ENCODE results near the gene STARD3NL.
"Not testable (repeated sequence)": the region's sequence is repeated elsewhere in the genome, so short reads cannot be mapped to it uniquely, and the experiment has no call there.

STARD3NL gene

DNA sequence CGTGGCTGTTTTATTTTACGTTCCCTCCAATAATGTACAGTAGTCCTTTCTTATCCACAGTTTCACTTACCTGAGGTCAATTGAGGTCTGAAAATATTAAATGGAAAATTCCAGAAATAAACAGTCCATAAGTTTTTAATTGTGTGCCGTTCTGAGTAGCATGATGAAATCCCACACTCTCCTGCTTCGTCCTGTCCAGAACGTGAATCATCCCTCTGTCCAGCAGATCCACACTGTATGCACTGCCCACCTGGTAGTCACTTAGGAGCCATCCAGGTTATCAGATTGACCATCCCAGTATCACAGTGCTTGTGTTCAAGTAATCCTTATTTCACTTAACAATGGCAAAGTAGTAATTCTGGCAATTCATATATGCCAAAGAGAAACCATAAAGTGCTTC lies 46.3 kb downstream of the STARD3NL start:
- no peak for DNase-seq

DNA sequence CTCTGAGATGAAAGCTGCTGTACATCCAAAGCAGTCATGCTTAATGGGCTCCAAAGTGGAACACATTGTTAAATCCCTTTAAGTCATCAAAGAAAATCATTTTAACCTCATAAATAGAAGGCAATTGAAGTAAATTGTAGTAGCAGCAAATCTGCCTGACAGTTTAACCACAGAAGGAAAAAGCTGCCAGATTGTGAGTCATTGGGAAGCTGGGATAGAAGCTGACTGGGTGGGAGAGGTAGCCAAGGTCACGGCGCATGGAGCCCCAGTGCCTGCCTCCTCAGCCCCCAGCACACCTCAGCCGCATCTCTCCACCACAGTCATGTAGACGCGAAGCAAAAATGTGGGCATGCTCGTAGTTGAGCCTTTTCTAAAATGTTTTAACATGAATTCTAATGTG lies 51.3 kb downstream of the STARD3NL start:
- DNase-seq = no peak

DNA sequence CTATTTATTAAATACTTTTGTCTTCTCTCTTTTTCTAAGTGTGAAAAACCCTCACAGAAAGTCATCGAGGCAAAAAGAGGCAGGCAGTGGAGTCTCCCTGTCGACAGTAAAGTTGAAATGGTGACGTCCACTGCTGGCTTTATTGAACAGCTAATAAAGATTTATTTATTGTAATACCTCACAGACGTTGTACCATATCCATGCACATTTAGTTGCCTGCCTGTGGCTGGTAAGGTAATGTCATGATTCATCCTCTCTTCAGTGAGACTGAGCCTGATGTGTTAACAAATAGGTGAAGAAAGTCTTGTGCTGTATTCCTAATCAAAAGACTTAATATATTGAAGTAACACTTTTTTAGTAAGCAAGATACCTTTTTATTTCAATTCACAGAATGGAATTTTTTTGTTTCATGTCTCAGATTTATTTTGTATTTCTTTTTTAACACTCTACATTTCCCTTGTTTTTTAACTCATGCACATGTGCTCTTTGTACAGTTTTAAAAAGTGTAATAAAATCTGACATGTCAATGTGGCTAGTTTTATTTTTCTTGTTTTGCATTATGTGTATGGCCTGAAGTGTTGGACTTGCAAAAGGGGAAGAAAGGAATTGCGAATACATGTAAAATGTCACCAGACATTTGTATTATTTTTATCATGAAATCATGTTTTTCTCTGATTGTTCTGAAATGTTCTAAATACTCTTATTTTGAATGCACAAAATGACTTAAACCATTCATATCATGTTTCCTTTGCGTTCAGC lies 52.0 kb downstream of the STARD3NL start:
- DNase-seq = no peak

DNA sequence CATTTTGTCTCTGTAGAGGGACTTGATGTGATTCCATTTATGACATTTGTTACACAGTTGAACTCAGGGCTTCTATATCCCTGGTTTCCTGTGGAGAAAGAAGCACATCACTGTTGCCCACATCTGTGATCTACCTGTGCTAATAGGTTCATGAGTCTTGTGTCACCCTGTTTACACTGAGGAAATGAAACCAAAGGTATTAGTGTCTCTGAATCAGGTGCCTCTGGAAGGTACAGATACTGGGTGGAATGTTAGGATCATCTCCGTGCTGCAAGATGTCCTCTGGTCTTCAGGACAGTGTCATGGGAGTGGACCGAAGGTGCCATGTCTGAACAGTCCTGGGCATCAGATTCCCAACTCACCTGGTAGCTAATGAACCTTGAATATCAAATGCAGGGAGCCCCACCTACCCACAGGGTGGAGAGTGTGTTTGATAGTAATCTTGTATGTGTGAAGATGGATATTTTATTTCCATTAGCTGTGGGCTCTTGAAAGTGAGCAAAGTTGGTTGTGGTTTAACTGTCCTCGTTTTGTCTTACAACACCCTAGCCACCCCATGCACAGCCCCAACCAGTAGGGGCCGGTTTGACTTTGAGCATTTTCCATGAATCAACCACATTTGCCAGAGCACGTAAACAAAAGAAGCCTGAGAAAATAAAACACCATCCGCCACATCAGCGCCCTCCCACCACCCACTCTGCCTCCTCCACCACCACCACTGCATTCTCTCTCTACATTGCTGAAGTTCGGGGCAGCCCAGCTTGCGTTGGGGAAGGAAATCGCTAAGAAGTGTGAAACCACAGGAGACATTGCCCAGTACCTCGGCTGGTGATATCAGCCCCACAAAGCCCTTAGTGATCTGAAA lies 54.7 kb downstream of the STARD3NL start:
- DNase-seq = peak; percentile 87

- DNase-seq = not testable (repeated sequence)
Observed at GRCh38 chr7:38234759-38235158, 56.7 kb downstream of the STARD3NL start.

- DNase-seq = no peak
Observed at GRCh38 chr7:38235606-38236005, 57.6 kb downstream of the STARD3NL start.

DNA sequence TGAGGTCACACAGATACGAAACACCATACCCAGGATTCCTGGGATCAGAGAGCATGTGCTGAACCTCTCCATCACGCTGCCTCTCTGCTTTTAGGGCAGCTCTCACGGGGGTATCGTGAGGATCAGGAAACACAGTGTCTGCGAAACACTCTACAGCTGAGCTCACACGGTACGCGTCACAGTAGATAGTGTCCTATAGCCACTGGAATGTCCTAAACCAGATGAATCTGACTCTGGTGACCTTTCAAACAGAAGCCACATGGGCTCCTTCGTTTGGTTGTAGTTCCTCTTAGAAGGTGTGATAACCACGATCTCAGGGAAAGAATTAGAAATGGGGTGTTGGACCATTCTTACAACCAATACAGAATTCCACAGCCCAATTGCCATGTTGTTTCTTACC lies 61.1 kb downstream of the STARD3NL start:
- DNase-seq = not testable (repeated sequence)

GRCh38 chr7:38241071-38241470 lies 63.0 kb downstream of the STARD3NL start:
- no peak for DNase-seq

GRCh38 chr7:38242814-38243213 lies 64.8 kb downstream of the STARD3NL start:
- DNase-seq = peak; percentile 37

- not testable (repeated sequence) for DNase-seq
Observed at GRCh38 chr7:38243345-38243744, 65.3 kb downstream of the STARD3NL start.

GRCh38 chr7:38244516-38244915 lies 66.5 kb downstream of the STARD3NL start:
- no peak for DNase-seq

DNA sequence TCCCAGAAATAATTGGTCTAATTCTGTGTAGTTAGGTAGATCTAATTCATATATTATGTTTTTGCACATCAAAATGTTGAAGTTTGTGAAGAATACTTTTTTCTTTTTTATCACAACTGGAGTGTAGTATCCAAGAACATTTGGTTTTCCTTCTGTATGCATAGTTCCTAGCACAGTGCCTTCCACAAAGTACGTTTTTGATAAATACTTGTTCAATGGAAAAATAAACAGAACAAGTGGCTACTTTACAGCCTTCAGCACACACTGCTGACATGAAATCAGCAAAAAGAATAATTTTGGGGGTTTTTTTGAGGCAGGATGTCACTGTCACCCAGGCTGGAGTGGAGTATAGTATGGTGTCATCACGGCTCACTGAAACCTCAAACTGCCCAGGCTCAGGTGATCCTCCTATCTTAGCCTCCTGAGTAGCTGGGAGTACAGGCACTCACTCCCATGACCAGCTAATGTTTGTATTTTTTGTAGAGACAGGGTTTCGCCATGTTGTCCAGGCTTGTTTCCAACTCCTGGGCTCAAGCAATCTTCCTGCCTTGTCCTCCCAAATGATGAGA lies 67.4 kb downstream of the STARD3NL start:
- DNase-seq = peak; percentile 43

- DNase-seq = no peak
Observed at GRCh38 chr7:38248069-38248567, 70.1 kb downstream of the STARD3NL start.

DNA sequence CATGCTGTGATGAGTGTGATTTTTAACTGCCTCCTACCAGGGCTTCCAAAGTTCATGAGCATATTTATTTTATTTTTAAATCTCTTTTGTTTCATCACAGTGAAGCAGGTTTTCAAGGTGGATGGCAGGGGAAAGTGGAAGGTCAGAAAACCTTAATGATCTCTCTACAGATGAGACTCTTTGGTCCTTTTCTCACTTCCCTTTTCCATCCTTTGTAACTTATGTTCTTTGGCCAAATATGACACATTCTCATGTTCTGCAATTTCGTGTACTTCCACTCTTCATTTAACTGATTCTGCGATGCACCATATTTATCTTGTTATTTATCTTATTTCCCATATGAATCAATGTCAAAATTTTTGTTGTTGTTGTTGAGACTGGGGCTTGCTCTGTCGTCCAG lies 71.8 kb downstream of the STARD3NL start:
- DNase-seq = not testable (repeated sequence)

- DNase-seq = no peak
Observed at GRCh38 chr7:38257350-38257677, 79.3 kb downstream of the STARD3NL start.

DNA sequence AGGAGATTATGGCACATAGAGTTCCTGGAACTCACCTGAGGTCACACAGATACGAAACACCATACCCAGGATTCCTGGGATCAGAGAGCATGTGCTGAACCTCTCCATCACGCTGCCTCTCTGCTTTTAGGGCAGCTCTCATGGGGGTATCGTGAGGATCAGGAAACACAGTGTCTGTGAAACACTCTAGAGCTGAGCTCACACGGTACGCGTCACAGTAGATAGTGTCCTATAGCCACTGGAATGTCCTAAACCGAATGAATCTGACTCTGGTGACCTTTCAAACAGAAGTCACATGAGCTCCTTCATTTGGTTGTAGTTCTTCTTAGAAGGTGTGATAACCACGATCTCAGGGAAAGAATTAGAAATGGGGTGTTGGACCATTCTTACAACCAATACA lies 81.1 kb downstream of the STARD3NL start:
- DNase-seq = not testable (repeated sequence)

DNA sequence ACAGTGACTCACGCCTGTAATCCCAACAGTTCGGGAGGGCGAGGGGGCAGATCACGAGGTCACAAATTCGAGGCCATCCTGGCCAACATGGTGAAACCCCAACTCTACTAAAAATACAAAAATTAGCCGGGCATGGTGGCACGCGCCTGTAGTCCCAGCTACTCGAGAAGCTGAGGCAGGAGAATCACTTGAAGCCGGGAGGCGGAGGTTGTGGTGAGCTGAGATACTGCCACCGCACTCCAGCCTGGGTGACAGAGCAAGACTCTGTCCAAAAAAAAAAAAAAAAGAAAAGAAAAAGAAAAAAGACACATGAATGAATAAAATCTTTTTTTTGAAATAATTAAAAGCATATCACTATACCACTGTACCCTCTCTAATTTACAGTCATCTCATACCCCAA lies 83.6 kb downstream of the STARD3NL start:
- not testable (repeated sequence) for DNase-seq

DNA sequence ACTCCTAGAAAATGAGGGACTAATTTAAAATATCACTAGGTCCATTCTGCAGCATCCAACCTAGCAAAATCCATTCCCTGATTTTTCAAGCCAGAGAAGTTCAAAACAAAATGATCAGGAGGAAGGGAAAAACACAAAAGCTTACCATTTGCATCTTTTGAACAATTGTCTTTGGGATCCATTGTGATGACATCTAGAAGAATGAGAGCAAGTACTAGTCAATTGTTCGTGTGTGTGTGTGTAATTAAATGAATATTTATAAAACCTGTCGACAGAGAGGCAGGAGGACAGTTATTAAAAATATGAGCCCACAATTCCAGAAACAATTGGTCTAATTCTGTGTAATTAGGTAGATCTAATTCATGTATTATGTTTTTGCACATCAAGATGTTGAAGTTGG lies 84.0 kb downstream of the STARD3NL start:
- DNase-seq = not testable (repeated sequence)

DNA sequence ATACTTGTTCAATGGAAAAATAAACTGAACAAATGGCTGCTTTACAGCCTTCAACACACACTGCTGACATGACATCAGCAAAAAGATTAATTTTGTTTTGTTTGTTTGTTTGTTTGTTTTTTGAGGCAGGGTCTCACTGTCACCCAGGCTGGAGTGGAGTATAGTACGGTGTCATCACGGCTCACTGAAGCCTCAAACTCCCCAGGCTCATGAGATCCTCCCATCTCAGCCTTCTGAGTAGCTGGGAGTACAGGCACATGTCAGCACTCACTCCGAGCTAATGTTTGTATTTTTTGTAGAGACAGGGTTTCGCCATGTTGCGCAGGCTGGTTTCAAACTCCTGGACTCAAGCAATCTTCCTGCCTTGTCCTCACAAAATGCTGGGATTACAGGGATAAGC lies 84.5 kb downstream of the STARD3NL start:
- no peak for DNase-seq

- not testable (repeated sequence) for DNase-seq
Observed at GRCh38 chr7:38263274-38263673, 85.2 kb downstream of the STARD3NL start.

GRCh38 chr7:38264602-38265001 lies 86.6 kb downstream of the STARD3NL start:
- not testable (repeated sequence) for DNase-seq

- not testable (repeated sequence) for DNase-seq
Observed at GRCh38 chr7:38265958-38266357, 87.9 kb downstream of the STARD3NL start.

DNA sequence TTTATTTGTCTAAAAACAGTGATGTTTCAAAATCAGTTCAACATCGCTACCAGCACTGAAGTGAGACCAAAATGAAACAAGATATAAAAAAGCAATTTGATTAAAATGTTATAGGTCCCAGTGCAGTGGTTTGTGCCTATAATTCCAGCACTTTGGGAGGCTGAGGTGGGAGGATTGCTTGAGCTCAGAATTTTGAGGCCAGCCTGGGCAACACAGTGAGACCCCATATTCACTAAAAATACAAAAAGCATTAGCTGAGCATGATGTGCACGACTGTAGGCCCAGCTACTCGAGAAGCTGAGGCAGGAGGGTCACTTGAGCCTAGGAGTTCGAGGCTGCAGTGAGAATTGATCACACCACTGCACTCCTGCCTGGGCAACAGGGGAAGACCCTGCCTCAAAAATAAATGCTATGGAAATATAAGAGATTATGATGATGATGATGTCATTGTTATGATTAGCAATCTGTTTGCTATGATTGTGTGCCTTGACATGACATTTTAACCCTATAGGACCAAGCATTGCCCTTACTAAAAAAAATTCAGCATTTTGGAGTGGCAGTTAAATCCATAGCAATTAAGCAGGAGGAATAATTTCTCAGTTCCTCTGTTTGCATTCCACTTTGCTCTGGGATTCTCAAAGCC lies 91.8 kb downstream of the STARD3NL start:
- DNase-seq = not testable (repeated sequence)
